HG02938 (cell line): ENCODE data around the gene KCNK1.
"Not testable (repeated sequence)": the region's sequence is repeated elsewhere in the genome, so short reads cannot be mapped to it uniquely, and the experiment has no call there.

Experiments used
- ATAC-seq: cut with Tn5 transposase; IDR thresholded peaks from one replicate; pipeline ENCODE4 v1.9.1; 2021; ENCODE audit warnings: mild to moderate bottlenecking, moderate library complexity; ENCODE audit not compliant: unreplicated experiment

The KCNK1 gene

DNA sequence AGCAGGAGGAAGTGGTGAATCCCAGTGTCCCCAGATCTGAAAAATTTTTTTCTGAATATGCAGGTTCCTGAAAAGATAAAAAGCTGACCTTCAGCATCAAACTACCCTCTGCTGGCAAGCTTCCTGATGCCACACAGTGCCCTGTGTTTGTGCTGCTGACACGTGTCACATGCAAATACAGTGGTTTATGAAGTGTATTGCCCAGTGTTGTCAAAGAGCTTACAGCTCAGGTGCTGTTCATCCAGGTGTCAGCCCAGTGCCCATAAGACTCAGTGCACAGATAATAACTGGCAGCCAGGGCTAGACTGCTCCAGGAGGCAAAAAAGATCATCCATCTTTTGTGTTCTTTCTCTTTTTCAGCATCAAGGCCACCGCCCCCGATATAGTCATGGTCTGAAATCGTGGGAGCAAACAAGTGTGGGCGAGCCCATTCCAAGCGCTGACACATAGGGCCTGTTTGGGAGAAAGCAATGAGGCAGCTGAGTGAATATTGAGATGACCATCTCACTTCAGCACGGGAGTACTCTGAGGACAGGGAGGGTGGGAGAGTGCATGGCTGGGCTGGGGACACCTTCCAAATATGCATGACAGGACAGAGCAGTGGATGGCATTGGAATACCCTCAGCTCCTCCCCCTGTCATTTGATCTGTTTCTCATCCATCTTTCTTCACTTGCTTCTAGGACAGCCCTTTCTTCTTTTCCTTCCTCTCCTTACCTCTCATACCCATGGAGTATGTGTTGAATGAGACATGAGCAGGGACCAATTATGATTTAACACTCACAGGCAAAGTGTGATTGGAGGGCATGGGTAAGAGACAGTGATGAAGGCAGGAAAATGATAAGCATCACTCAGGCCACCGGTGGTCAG, 6.4 kb upstream of the KCNK1 start:
- ATAC-seq: peak; percentile 58

- no peak for ATAC-seq
Observed at GRCh38 chr1:233608988-233609387, 4.9 kb upstream of the KCNK1 start.

DNA sequence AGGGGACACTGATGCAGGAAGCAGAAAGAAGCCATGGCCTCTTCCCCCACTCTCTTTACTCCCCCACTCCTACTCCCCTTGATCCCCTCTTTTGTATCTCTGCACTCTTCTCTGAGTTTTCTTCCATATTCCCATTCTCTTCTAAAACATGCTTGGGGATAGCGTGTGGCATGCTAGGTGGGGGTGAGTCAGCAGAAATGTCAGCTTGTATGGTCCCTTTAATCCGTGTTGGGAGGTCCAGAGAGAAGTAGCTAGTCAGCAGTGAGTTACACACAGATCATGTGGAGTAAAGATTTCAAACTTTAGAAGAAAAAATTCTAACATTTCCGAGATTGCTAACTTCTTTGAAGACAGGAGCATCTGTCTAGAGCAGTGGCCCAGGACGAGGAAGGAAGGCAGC, 4.0 kb upstream of the KCNK1 start:
- no peak for ATAC-seq

GRCh38 chr1:233610628-233611027, 3.3 kb upstream of the KCNK1 start:
- no peak for ATAC-seq

DNA sequence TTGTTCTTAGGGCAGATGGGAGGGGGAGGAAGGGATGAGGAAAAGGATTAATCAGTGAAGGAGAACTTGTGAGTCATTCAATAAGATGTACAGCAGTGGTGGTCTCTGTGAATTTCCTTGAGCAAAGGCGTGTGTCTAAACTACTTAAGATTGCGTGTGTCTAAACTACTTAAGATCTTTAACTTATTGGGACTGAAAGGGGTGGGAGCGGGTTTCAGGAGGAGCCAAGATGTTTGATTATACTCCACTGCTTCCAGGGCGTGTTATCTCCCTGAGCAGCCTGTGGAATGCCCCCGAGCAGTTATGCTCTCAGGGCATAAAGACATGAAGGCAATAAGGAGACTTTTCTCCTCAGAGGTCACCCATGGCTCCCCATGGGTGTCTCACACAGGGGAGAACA, 2.5 kb upstream of the KCNK1 start:
- ATAC-seq: not testable (repeated sequence)

GRCh38 chr1:233614173-233614742, 352 bp downstream of the KCNK1 start:
- peak; percentile 42 for ATAC-seq

- peak; percentile 44 for ATAC-seq
Observed at GRCh38 chr1:233614743-233615521, 1.0 kb downstream of the KCNK1 start.

DNA sequence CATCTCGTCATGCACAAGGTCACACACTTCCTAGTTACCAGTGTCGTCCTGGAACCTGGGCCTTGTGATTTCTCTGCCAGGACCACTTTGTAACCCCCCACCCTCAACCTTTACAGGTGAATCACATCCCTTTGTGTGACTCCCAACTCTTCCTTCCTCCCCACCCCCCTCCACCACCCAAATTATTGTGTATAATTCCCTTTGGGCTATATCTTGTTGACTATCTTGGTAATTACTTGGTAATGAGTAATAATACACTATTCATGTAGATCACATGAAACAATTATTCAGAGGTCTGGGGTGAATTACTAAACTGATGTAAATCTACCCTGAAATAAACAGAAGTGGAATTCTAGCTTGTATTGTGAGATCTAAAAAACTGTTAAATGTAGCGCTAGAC, 1.7 kb downstream of the KCNK1 start:
- no peak for ATAC-seq

GRCh38 chr1:233617025-233617424, 3.1 kb downstream of the KCNK1 start:
- ATAC-seq: no peak

DNA sequence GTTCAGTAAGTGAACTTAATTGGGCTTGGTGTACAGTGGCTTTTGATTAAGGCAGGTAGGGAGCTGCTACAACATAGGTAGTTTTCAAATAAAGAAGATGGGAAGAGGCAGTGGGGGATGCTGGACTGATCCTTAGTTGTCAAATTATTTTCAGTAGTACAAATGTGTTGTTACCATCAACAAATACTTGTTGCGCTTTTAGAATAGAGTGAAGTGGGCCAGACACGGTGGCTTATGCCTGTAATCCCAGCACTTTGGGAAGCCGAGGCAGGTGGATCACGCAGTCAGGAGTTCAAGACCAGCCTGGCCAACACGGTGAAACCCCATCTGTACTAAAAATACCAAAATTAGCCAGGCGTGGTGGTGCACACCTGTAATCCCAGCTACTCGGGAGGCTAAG, 5.5 kb downstream of the KCNK1 start:
- not testable (repeated sequence) for ATAC-seq

- peak; percentile 60 for ATAC-seq
Observed at GRCh38 chr1:233620065-233620464, 6.2 kb downstream of the KCNK1 start.

- no peak for ATAC-seq
Observed at GRCh38 chr1:233621923-233622322, 8.0 kb downstream of the KCNK1 start.

DNA sequence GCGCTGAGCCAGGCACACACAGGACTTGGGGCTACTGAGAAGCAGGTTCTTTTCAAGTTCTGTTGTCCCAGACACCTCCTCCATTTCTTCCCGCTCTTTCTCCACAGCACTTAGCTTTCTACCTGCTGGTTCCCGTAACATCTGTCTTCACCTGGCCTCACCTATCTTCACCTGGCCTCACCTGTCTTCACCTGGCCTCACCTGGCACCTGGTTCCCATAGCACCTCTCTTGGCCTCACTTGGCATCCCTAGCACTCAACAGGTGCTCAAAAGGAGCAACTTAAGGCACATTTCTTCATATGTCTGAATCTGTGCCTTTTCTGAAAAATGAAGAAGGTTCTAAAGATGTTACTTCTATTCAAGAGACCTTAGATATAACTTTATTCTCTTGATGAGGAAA, 10.4 kb downstream of the KCNK1 start:
- ATAC-seq: no peak

- no peak for ATAC-seq
Observed at GRCh38 chr1:233625087-233625486, 11.2 kb downstream of the KCNK1 start.

DNA sequence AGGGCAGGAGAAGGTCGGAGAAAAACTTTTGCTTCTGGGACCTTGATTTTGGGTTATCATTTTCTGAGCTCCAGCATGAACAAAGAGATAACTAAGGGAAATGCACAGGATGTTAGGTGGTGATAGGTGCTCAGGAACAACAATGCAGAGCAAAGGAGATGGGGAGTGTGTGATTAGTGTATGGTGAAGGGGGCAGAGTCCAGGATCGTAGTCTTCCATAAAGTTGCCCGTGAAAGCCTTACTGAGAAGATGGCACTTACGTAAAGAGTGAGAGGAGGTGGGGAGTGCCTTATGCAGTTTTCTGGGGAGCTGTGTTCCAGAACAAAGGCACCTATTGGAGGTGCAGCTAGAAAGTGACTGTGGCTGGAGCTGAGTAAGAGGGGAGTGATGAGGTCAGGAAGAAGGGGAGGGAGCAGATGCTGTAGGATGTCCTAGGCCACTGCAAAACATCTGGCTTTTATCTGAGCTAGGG, 11.6 kb downstream of the KCNK1 start:
- ATAC-seq: no peak

- ATAC-seq: no peak
Observed at GRCh38 chr1:233627376-233627775, 13.5 kb downstream of the KCNK1 start.

DNA sequence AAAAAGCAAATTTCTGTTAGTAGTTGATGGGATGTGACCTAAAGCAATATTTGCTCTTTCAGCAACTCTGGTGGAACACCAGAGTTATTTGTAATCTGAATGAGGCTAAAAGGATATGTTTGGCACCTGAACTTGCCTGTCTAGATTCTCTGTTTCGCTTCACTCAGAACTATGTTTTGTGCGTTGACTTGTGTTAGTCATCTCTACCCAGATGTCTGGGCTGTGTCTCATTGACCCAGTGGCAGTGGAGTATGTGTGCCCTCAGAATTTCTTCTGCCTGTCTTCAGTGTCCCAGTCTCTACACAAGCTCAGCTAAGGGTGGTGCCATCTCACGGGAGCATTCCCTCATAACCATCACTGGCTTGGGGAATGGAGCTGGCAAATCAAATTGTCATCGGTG, 13.9 kb downstream of the KCNK1 start:
- peak; percentile 54 for ATAC-seq

- no peak for ATAC-seq
Observed at GRCh38 chr1:233629305-233629935, 15.5 kb downstream of the KCNK1 start.

DNA sequence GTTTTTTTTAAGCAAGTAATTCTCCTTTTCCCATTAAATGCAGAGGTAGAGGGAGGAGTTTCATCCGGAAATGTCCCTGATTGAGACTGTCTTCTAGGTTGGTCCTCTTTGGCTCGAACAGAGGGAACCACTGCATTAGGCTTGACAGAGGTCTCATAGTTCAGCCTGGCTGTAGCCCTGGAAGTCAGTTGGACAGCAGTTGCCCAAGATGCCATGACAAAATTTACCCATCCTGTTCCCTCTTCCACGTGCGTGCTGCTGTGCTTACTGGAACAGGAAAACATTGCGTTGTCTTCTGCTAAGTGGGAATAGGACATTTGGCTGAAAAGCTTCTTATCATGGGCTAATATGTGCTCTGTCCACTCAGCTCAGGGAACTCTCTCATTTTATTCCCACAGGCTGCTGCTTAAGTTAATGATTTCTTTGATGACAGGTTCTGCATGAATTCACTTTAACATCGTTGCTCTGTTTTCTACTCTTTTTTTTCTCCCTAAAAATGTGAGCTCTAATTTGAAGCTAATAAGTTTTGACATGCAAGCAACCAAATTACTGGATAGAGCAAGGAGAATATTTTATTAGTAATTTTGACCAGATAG, 18.0 kb downstream of the KCNK1 start:
- no peak for ATAC-seq

- no peak for ATAC-seq
Observed at GRCh38 chr1:233632436-233632835, 18.5 kb downstream of the KCNK1 start.
